SK-N-MC (cell line): ENCODE measurements around the gene LRRC53.

Experiments
- DNase-seq: peaks from one replicate; pipeline ENCODE4 v3.0.0-alpha.2; 2011; ENCODE audit warnings: low read depth, low spot score
- H3K27ac ChIP-seq: fragments of 200-600 bp; sonication (generic); 2 replicates; pipeline ENCODE4 v1.5.1; 2016; ENCODE audit warnings: mixed run types
- H3K36me3 ChIP-seq: fragments of 200-600 bp; sonication (generic); 2 replicates; pipeline ENCODE4 v1.6.1; 2017; ENCODE audit warnings: antibody characterized with exemption, low read length, mixed read lengths; ENCODE audit not compliant: insufficient read depth
- H3K4me3 ChIP-seq: fragments of 200-600 bp; sonication (generic); 2 replicates; pipeline ENCODE4 v1.5.1; 2016
- H3K9ac ChIP-seq: fragments of 200-600 bp; sonication (generic); 2 replicates; pipeline ENCODE4 v1.8.0; 2017; ENCODE audit warnings: mixed run types, mixed read lengths; ENCODE audit not compliant: insufficient read length
- H3K9me3 ChIP-seq: fragments of 200-600 bp; sonication (generic); 2 replicates; pipeline ENCODE4 v1.6.1; 2017; ENCODE audit warnings: low read depth, mild to moderate bottlenecking, antibody characterized with exemption, low read length, moderate library complexity, mixed read lengths
- EZH2 ChIP-seq: fragments of 200-600 bp; sonication (generic); IDR thresholded peaks from one replicate; pipeline ENCODE4 v1.6.1; 2017; ENCODE audit warnings: antibody characterized with exemption
- FOXP2 ChIP-seq: optimal IDR thresholded peaks from 2 replicates; pipeline ENCODE3; 2011; ENCODE audit warnings: mild to moderate bottlenecking, moderate library complexity; ENCODE audit not compliant: insufficient read depth; ENCODE audit errors: extremely low read length, control extremely low read depth
- POLR2AphosphoS5 ChIP-seq: IDR thresholded peaks from 2 replicates; pipeline ENCODE4 v1.6.1; 2012; ENCODE audit warnings: mild to moderate bottlenecking, low read depth, low read length, borderline replicate concordance

Gene LRRC53

GRCh38 chr1:74480068-74480467, 32.3 kb downstream of the LRRC53 start:
- H3K9ac ChIP-seq = no peak overlapping the region
- no peak overlapping the region for H3K4me3 ChIP-seq
- no peaks in the 10 kb centered on the region for H3K36me3 ChIP-seq
- no peak for TF ChIP-seq EZH2
- TF ChIP-seq FOXP2 = no peak
- TF ChIP-seq POLR2AphosphoS5 = no peak
- no peak for DNase-seq
- H3K9me3 ChIP-seq = no peaks in the 10 kb centered on the region
- H3K27ac ChIP-seq = no peak overlapping the region

- no peak for TF ChIP-seq EZH2
- no peak for TF ChIP-seq POLR2AphosphoS5
- TF ChIP-seq FOXP2 = no peak
- no peaks in the 10 kb centered on the region for H3K9me3 ChIP-seq
- no peak for DNase-seq
- no peaks in the 10 kb centered on the region for H3K36me3 ChIP-seq
- no peak overlapping the region for H3K4me3 ChIP-seq
- H3K27ac ChIP-seq = no peak overlapping the region
- H3K9ac ChIP-seq = no peak overlapping the region
Observed at GRCh38 chr1:74478979-74479378, 33.4 kb downstream of the LRRC53 start.

GRCh38 chr1:74474585-74474984, 37.8 kb downstream of the LRRC53 start:
- Histone ChIP-seq H3K36me3 (no peaks in the 10 kb centered on the region), H3K9me3 (no peaks in the 10 kb centered on the region), H3K27ac (no peak overlapping the region), H3K9ac (no peak overlapping the region), H3K4me3 (no peak overlapping the region)
- TF ChIP-seq EZH2 = no peak
- no peak for TF ChIP-seq FOXP2
- TF ChIP-seq POLR2AphosphoS5 = no peak
- no peak for DNase-seq

- H3K4me3 ChIP-seq = no peak overlapping the region
- TF ChIP-seq POLR2AphosphoS5 (no peak), EZH2 (no peak)
- no peak for DNase-seq
- H3K36me3 ChIP-seq = no peaks in the 10 kb centered on the region
- no peak overlapping the region for H3K9ac ChIP-seq
- H3K9me3 ChIP-seq = no peaks in the 10 kb centered on the region
- no peak overlapping the region for H3K27ac ChIP-seq
Observed at GRCh38 chr1:74471470-74471869, 40.9 kb downstream of the LRRC53 start.

GRCh38 chr1:74470936-74471335, 41.5 kb downstream of the LRRC53 start:
- no peak overlapping the region for H3K4me3 ChIP-seq
- H3K9me3 ChIP-seq = no peaks in the 10 kb centered on the region
- no peak for DNase-seq
- no peak overlapping the region for H3K9ac ChIP-seq
- H3K36me3 ChIP-seq = no peaks in the 10 kb centered on the region
- TF ChIP-seq FOXP2 (no peak), EZH2 (no peak), POLR2AphosphoS5 (no peak)
- H3K27ac ChIP-seq = no peak overlapping the region

- no peaks in the 10 kb centered on the region for H3K9me3 ChIP-seq
- no peak overlapping the region for H3K4me3 ChIP-seq
- no peak for DNase-seq
- no peak overlapping the region for H3K27ac ChIP-seq
- H3K36me3 ChIP-seq = no peaks in the 10 kb centered on the region
- TF ChIP-seq POLR2AphosphoS5 (no peak), EZH2 (no peak), FOXP2 (no peak)
- no peak overlapping the region for H3K9ac ChIP-seq
Observed at GRCh38 chr1:74470251-74470650, 42.2 kb downstream of the LRRC53 start.

GRCh38 chr1:74468982-74469603, 43.3 kb downstream of the LRRC53 start:
- no peak overlapping the region for H3K9ac ChIP-seq
- no peaks in the 10 kb centered on the region for H3K9me3 ChIP-seq
- no peaks in the 10 kb centered on the region for H3K36me3 ChIP-seq
- H3K27ac ChIP-seq = no peak overlapping the region
- no peak for TF ChIP-seq EZH2
- TF ChIP-seq FOXP2 = no peak
- TF ChIP-seq POLR2AphosphoS5 = no peak
- H3K4me3 ChIP-seq = no peak overlapping the region
- peak; percentile 68 for DNase-seq

- DNase-seq = no peak
- Histone ChIP-seq H3K9me3 (no peaks in the 10 kb centered on the region), H3K36me3 (no peaks in the 10 kb centered on the region), H3K27ac (no peak overlapping the region), H3K9ac (no peak overlapping the region), H3K4me3 (no peak overlapping the region)
- no peak for TF ChIP-seq POLR2AphosphoS5
- TF ChIP-seq FOXP2 = no peak
- TF ChIP-seq EZH2 = no peak
Observed at GRCh38 chr1:74467786-74468377, 44.5 kb downstream of the LRRC53 start.

- H3K9me3 ChIP-seq = no peaks in the 10 kb centered on the region
- DNase-seq = no peak
- H3K4me3 ChIP-seq = no peak overlapping the region
- no peak overlapping the region for H3K9ac ChIP-seq
- H3K36me3 ChIP-seq = no peaks in the 10 kb centered on the region
- no peak overlapping the region for H3K27ac ChIP-seq
- TF ChIP-seq EZH2 (no peak), FOXP2 (no peak), POLR2AphosphoS5 (no peak)
Observed at GRCh38 chr1:74465193-74465681, 47.2 kb downstream of the LRRC53 start.
